GM21825 (cell line): ENCODE data around the gene HERC2.
"Not testable (repeated sequence)": the region's sequence is repeated elsewhere in the genome, so short reads cannot be mapped to it uniquely, and the experiment has no call there.

Experiments
- ATAC-seq: cut with Tn5 transposase; IDR thresholded peaks from one replicate; pipeline ENCODE4 v1.9.1; 2021; ENCODE audit warnings: mild to moderate bottlenecking, moderate library complexity; ENCODE audit not compliant: unreplicated experiment

The HERC2 gene

GRCh38 chr15:28132524-28133275, 189.3 kb downstream of the HERC2 start:
- ATAC-seq, result no peak

- no peak for ATAC-seq
These were observed 190.0 kb downstream of the HERC2 start for GRCh38 chr15:28131946-28132345.

- no peak for ATAC-seq
These were observed 190.6 kb downstream of the HERC2 start for GRCh38 chr15:28131400-28131799.

GRCh38 chr15:28130651-28131050, 191.3 kb downstream of the HERC2 start:
- no peak for ATAC-seq

- no peak for ATAC-seq
These were observed 192.6 kb downstream of the HERC2 start for GRCh38 chr15:28129231-28129848.

GRCh38 chr15:28128031-28128430, 193.9 kb downstream of the HERC2 start:
- no peak for ATAC-seq

- ATAC-seq, result no peak
These were observed 194.9 kb downstream of the HERC2 start for GRCh38 chr15:28127036-28127435.

- ATAC-seq, result no peak
These were observed 196.0 kb downstream of the HERC2 start for GRCh38 chr15:28125673-28126651.

- ATAC-seq, result no peak
These were observed 197.1 kb downstream of the HERC2 start for GRCh38 chr15:28124841-28125240.

- no peak for ATAC-seq
These were observed 198.5 kb downstream of the HERC2 start for GRCh38 chr15:28123408-28124023.

GRCh38 chr15:28122038-28122949, 199.7 kb downstream of the HERC2 start:
- no peak for ATAC-seq

- not testable (repeated sequence) for ATAC-seq
These were observed 200.4 kb downstream of the HERC2 start for GRCh38 chr15:28121577-28121976.

- no peak for ATAC-seq
These were observed 201.7 kb downstream of the HERC2 start for GRCh38 chr15:28120359-28120640.

GRCh38 chr15:28118531-28118930, 203.4 kb downstream of the HERC2 start:
- no peak for ATAC-seq

GRCh38 chr15:28118083-28118482, 203.9 kb downstream of the HERC2 start:
- no peak for ATAC-seq

GRCh38 chr15:28117432-28117990, 204.5 kb downstream of the HERC2 start:
- no peak for ATAC-seq

- no peak for ATAC-seq
These were observed 205.2 kb downstream of the HERC2 start for GRCh38 chr15:28116521-28117431.

GRCh38 chr15:28115871-28116270, 206.1 kb downstream of the HERC2 start:
- ATAC-seq, result no peak
